ENCODE measurements around the gene OR2T3. TPM values are rescaled to one million over a fixed set of nuclear protein-coding genes. Genes with fewer than 3 reads are reported as not detected.

Gene OR2T3
- total and polyA plus RNA-seq, 2 of the 8 experiments (the other 6 are each of a cell fraction or from before 2014, with no cell fraction given): not detected

DNA sequence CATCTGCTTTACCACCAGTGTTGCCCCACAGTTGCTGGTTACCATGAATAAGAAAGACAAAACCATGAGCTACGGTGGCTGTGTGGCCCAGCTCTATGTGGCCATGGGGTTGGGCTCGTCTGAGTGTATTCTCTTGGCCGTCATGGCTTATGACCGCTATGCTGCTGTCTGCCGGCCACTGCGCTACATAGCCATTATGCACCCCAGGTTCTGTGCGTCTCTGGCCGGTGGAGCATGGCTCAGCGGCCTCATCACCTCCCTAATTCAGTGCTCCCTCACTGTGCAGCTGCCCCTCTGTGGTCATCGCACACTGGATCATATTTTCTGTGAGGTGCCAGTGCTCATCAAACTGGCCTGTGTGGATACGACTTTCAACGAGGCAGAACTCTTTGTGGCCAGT, 48.7 kb downstream of the OR2T3 start:
- TF ChIP-seq SAP30 (IDR thresholded peaks at IDR 0.05; ENCODE audit: insufficient read depth, insufficient replicate concordance, low read length) (no peak), CREB1 (IDR thresholded peaks at IDR 0.05) (no peak), RXRA (IDR thresholded peaks at IDR 0.05; ENCODE audit: insufficient read depth, low read depth, low read length) (no peak), GABPA (IDR thresholded peaks at IDR 0.05; ENCODE audit: borderline replicate concordance, insufficient read depth, low read length) (no peak), RNF2 (IDR thresholded peaks at IDR 0.05; ENCODE audit: borderline replicate concordance, low read depth, low read length, missing control alignments, poor library complexity, severe bottlenecking) (no peak), SP4 (IDR thresholded peaks at IDR 0.05; ENCODE audit: low read length) (no peak), CHD2 (IDR thresholded peaks at IDR 0.05; ENCODE audit: low read length) (no peak), CTBP2 (IDR thresholded peaks at IDR 0.05; ENCODE audit: borderline replicate concordance, insufficient read depth, insufficient read length, low read length) (no peak), SIRT6 (IDR thresholded peaks at IDR 0.05; ENCODE audit: low read length) (no peak), SP2 (IDR thresholded peaks at IDR 0.05; ENCODE audit: low read length) (no peak), SIN3A (conservative IDR thresholded peaks at IDR 0.05 in 1 of 2, IDR thresholded peaks at IDR 0.05 in 1 of 2; ENCODE audit: low read depth in 1 of 2, low read length in 2 of 2) (no peak)
- Histone ChIP-seq H4K8ac (ENCODE audit: extremely low read depth, insufficient read depth, low read length) (no peak overlapping the region), H3K4me3 (ENCODE audit: extremely low read depth in 1 of 4, insufficient read depth in 2 of 4, low read depth in 3 of 4, low read length in 4 of 4) (no peak overlapping the region), H3K27me3 (replicated peaks in 1 of 4; ENCODE audit: control insufficient read depth in 3 of 4, extremely low read depth in 1 of 4, insufficient read depth in 3 of 4, low read length in 3 of 4) (no peaks in the 10 kb centered on the region), H3K18ac (ENCODE audit: extremely low read depth, low read length) (no peak overlapping the region), H4K20me1 (replicated peaks in 1 of 2; ENCODE audit: control insufficient read depth in 1 of 2, insufficient read depth in 2 of 2, low read length in 2 of 2) (no peaks in the 10 kb centered on the region), H2BK15ac (ENCODE audit: low read length) (no peak overlapping the region), H3K23me2 (ENCODE audit: low read depth, low read length) (no peaks in the 10 kb centered on the region), H3K4me1 (replicated peaks in 1 of 4; ENCODE audit: control insufficient read depth in 3 of 4, insufficient read depth in 4 of 4, low read length in 3 of 4) (no peaks in the 10 kb centered on the region), H3K36me3 (ENCODE audit: control insufficient read depth in 2 of 4, insufficient read depth in 4 of 4, low read length in 3 of 4) (no peaks in the 10 kb centered on the region), H2AK5ac (ENCODE audit: low read depth, low read length) (no peak overlapping the region), H2BK5ac (ENCODE audit: low read depth, low read length) (no peak overlapping the region), H3K79me2 (ENCODE audit: control insufficient read depth in 1 of 2, insufficient read depth in 2 of 2, low read length in 2 of 2) (no peaks in the 10 kb centered on the region), H2BK20ac (ENCODE audit: low read length) (no peak overlapping the region), H3K79me1 (ENCODE audit: low read depth, low read length) (no peaks in the 10 kb centered on the region), H3K27ac (ENCODE audit: low read depth, low read length) (no peak overlapping the region), H4K91ac (replicated peaks; ENCODE audit: insufficient read length, low read length) (no peak overlapping the region), H3K4me2 (ENCODE audit: insufficient read depth in 1 of 2, low read depth in 2 of 2, low read length in 2 of 2) (no peak overlapping the region), H3K9me3 (ENCODE audit: insufficient read depth in 2 of 2, low read depth in 1 of 2, low read length in 1 of 2) (peaks cover 39 to 51% of the 10 kb centered on the region in 2 experiments), H4K5ac (ENCODE audit: insufficient read length, low read depth, low read length) (no peak overlapping the region), H2BK120ac (replicated peaks; ENCODE audit: low read depth, low read length) (no peak overlapping the region), H3K23ac (ENCODE audit: insufficient read length) (no peak overlapping the region), H2AFZ (ENCODE audit: low read length) (no peak overlapping the region), H3K9ac (replicated peaks in 1 of 4; ENCODE audit: extremely low read depth in 1 of 4, low read depth in 3 of 4, low read length in 3 of 4) (no peak overlapping the region), H3K56ac (replicated peaks; ENCODE audit: insufficient read length, low read depth, low read length) (no peak overlapping the region), H2BK12ac (ENCODE audit: low read depth, low read length) (no peak overlapping the region), H3K4ac (replicated peaks; ENCODE audit: insufficient read length, low read depth, low read length) (no peak overlapping the region), H3K14ac (ENCODE audit: insufficient read length) (no peak overlapping the region)
- no peak for DNase-seq (ENCODE audit: low read depth in 1 of 2, low spot score in 2 of 2)
- FAIRE-seq: no peak
- CTCF ChIA-PET (ENCODE audit: partially characterized antibody): interaction anchor here (0.6 kb wide), 1 partner anchor 1519 kb away, joined by 3 read pairs; no protein-coding TSS in a partner anchor
- WGBS, 2 experiments (ENCODE audit: extremely low coverage in 1 of 2, insufficient coverage in 1 of 2, insufficient read length in 1 of 2, insufficient replicate concordance in 2 of 2, low coverage in 1 of 2, low lambda C conversion rate in 2 of 2, missing lambda C conversion rate in 1 of 2): 71% methylated on average over 12 of the region's 12 CpGs; no CpG with 5 or more reads in 1 of the 2 experiments
- POLR2A ChIA-PET (ENCODE audit: partially characterized antibody): no interaction called here
